GM23338 (cell line): ENCODE measurements around the gene DNM2. TPM values are rescaled to one million over a fixed set of nuclear protein-coding genes. Genes with fewer than 3 reads are reported as not detected.
"Not testable (repeated sequence)": the region's sequence is repeated elsewhere in the genome, so short reads cannot be mapped to it uniquely, and the experiment has no call there.

Experiments
- ATAC-seq: fragments of 200-7000 bp; cut with Tn5 transposase; 3 replicates; pipeline ENCODE4 v1.9.1; 2020
- DNase-seq: peaks from one replicate; pipeline ENCODE4 v3.0.0-alpha.2; 2015; ENCODE audit warnings: low spot score
- H2AFZ ChIP-seq: fragments of 200-600 bp; sonication (generic); 2 replicates; pipeline ENCODE4 v1.8.0; 2016; ENCODE audit warnings: antibody characterized with exemption, mild to moderate bottlenecking, moderate library complexity
- H3F3A ChIP-seq: fragments of 200-600 bp; sonication (generic); replicated peaks from 2 replicates; pipeline ENCODE4 v1.8.0; 2017; ENCODE audit warnings: antibody characterized with exemption, mixed run types, low read depth
- H3K27ac ChIP-seq: fragments of 200-600 bp; sonication (generic); 2 replicates; pipeline ENCODE4 v1.6.1; 2016; ENCODE audit warnings: low read depth
- H3K27me3 ChIP-seq: fragments of 200-600 bp; sonication (generic); 2 replicates; pipeline ENCODE4 v1.8.0; 2016; ENCODE audit warnings: mild to moderate bottlenecking, mixed run types, moderate library complexity; ENCODE audit not compliant: insufficient read depth
- H3K36me3 ChIP-seq: fragments of 200-600 bp; sonication (generic); 2 replicates; pipeline ENCODE4 v1.8.0; 2016; ENCODE audit warnings: mild to moderate bottlenecking; ENCODE audit not compliant: insufficient read depth
- H3K4me1 ChIP-seq: fragments of 200-600 bp; sonication (generic); 2 replicates; pipeline ENCODE4 v1.8.0; 2016; ENCODE audit warnings: mild to moderate bottlenecking, moderate library complexity; ENCODE audit not compliant: insufficient read depth
- H3K4me2 ChIP-seq: fragments of 200-600 bp; sonication (generic); 2 replicates; pipeline ENCODE4 v1.7.1; 2017; ENCODE audit warnings: mixed run types
- H3K4me3 ChIP-seq: fragments of 200-600 bp; sonication (generic); 2 replicates; pipeline ENCODE4 v1.6.1; 2016; ENCODE audit warnings: mixed run types
- H3K79me2 ChIP-seq: fragments of 200-600 bp; sonication (generic); replicated peaks from 2 replicates; pipeline ENCODE4 v1.8.0; 2017; ENCODE audit warnings: mild to moderate bottlenecking; ENCODE audit not compliant: insufficient read depth
- H3K9me2 ChIP-seq: fragments of 200-600 bp; sonication (generic); 2 replicates; pipeline ENCODE4 v1.8.0; 2017; ENCODE audit not compliant: insufficient read depth
- H4K20me1 ChIP-seq: fragments of 200-600 bp; sonication (generic); replicated peaks from 2 replicates; pipeline ENCODE4 v1.8.0; 2017; ENCODE audit warnings: mild to moderate bottlenecking; ENCODE audit not compliant: insufficient read depth
- H3K27ac Mint-ChIP-seq: 2 replicates; pipeline ENCODE4 v1.8.0; 2020; ENCODE audit warnings: inconsistent platforms, mild to moderate bottlenecking, moderate library complexity, mixed read lengths
- H3K27me3 Mint-ChIP-seq: 3 replicates; pipeline ENCODE4 v1.8.0; 2022; ENCODE audit warnings: low read depth, mild to moderate bottlenecking, moderate library complexity, mixed read lengths, inconsistent platforms; ENCODE audit not compliant: insufficient read depth, poor library complexity
- H3K36me3 Mint-ChIP-seq: 3 replicates; pipeline ENCODE4 v1.8.0; 2021; ENCODE audit warnings: low read depth, mild to moderate bottlenecking, inconsistent platforms, moderate library complexity, mixed read lengths
- H3K4me1 Mint-ChIP-seq: 3 replicates; pipeline ENCODE4 v1.8.0; 2020; ENCODE audit warnings: mild to moderate bottlenecking, inconsistent platforms, mixed read lengths
- H3K4me3 Mint-ChIP-seq: 3 replicates; pipeline ENCODE4 v1.8.0; 2021; ENCODE audit warnings: moderate library complexity, mild to moderate bottlenecking, inconsistent platforms, mixed read lengths
- H3K9me3 Mint-ChIP-seq: 3 replicates; pipeline ENCODE4 v1.8.0; 2020; ENCODE audit warnings: moderate library complexity, mild to moderate bottlenecking, inconsistent platforms, mixed read lengths
- CREB1 ChIP-seq: fragments of 250-450 bp; sonication (Bioruptor Pico); IDR thresholded peaks from 2 replicates; pipeline ENCODE4 v1.5.0; 2020; ENCODE audit warnings: low read depth, mild to moderate bottlenecking, moderate library complexity
- EZH2 ChIP-seq: fragments of 200-600 bp; sonication (generic); IDR thresholded peaks from one replicate; pipeline ENCODE4 v1.8.0; 2017; ENCODE audit warnings: antibody characterized with exemption, mild to moderate bottlenecking, low read depth; ENCODE audit not compliant: unreplicated experiment
- EZH2phosphoT487 ChIP-seq: fragments of 200-600 bp; sonication (generic); IDR thresholded peaks from one replicate; pipeline ENCODE4 v1.8.1; 2018; ENCODE audit warnings: antibody characterized with exemption; ENCODE audit not compliant: unreplicated experiment
- JUNB ChIP-seq: IDR thresholded peaks from one replicate; pipeline ENCODE4 v1.6.1; 2016; ENCODE audit warnings: antibody characterized with exemption; ENCODE audit not compliant: unreplicated experiment
- NANOG ChIP-seq: IDR thresholded peaks from 2 replicates; pipeline ENCODE4 v1.6.1; 2016; ENCODE audit warnings: antibody characterized with exemption, borderline replicate concordance
- POLR2AphosphoS5 ChIP-seq: IDR thresholded peaks from 2 replicates; pipeline ENCODE4 v1.6.1; 2016; ENCODE audit warnings: antibody characterized with exemption, low read depth
- STAT1 ChIP-seq: IDR thresholded peaks from one replicate; pipeline ENCODE4 v1.6.1; 2016; ENCODE audit warnings: antibody characterized with exemption; ENCODE audit not compliant: unreplicated experiment
- ZNF114 ChIP-seq: fragments of 250-450 bp; sonication (Bioruptor Pico); IDR thresholded peaks from 2 replicates; pipeline ENCODE4 v1.5.0; 2020; ENCODE audit warnings: mild to moderate bottlenecking, moderate library complexity
- ZNF331 ChIP-seq: fragments of 250-450 bp; sonication (Bioruptor Pico); IDR thresholded peaks from 2 replicates; pipeline ENCODE4 v1.5.0; 2020; ENCODE audit warnings: low read depth, mild to moderate bottlenecking, moderate library complexity
- polyA plus RNA-seq: library from polyadenylated mRNA; unstranded; fragments of >200 nt; fragmentation: Nextera tagmentation; extraction: Ambion mirVana; gene quantifications from 2 replicates; pipeline ENCODE4 v1.2.1, GENCODE V29; 2016
- total RNA-seq: library from RNA; depleted of rRNA; stranded (reverse); fragments of >200 nt; shearing (Covaris generic); gene quantifications from 2 replicates; pipeline ENCODE4 v1.2.3, GENCODE V29; 2014
- TF ChIP-seq, protein P1 (sequence below): IDR thresholded peaks from 2 replicates; pipeline ENCODE4 v1.6.1; 2016; ENCODE audit warnings: antibody characterized with exemption
- TF ChIP-seq, protein P2 (sequence below), 2 experiments: fragments of 200-600 bp in 1 of 2; sonication (generic) in 1 of 2; conservative IDR thresholded peaks; 2 replicates each; pipeline versions ENCODE4 v1.5.1 to v1.6.1; 2016 to 2017; ENCODE audit warnings: antibody characterized with exemption in 2 of 2, low read depth in 2 of 2, mild to moderate bottlenecking in 2 of 2, moderate library complexity in 1 of 2
- TF ChIP-seq, protein P3 (sequence below): IDR thresholded peaks from one replicate; pipeline ENCODE4 v1.6.1; 2018; ENCODE audit warnings: antibody characterized with exemption; ENCODE audit not compliant: unreplicated experiment

DNM2 gene
- total and polyA plus RNA-seq, 2 experiments from 2014 or later: 40.7 to 138 TPM

DNA sequence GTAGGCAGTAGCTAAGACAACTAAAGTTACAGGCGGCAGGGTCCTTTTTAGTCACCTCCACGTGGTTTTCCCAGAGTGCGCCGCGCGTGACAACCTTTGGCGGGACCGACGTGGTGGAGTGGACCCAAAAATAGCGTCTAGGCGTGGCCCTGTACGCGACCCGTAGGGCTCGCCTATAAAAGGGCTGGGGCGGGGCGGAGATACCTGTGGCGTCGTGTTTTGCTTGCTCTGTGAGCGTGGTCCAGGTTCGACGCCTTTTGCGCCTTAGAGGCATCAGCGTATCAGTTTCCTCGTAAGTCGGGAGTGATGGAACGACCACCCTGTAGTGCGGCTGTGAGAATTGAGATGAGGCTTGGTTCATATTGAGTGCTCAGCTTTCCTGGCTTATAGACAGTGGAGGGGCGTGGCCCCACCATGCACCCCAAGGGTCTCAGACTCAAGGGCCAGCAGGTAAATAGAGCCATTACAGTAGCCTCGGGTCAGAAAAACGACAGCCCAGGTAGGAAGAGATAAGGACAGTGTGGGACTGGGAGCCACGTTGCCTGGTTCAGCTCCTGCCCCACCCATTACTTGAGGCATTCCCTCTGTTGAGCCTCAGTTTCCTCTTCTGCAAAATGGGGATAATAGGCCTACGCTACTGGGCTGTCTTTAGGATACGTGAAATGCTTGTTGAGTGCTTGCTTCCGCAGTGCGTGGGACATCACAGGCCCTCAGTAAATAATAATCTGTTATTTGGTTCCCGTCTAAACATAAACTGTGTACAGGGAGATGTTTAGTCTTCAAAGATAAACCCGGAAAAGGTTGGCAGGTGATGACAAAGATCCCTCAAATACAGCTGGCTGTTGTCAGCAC, 118.8 kb downstream of the DNM2 start:
- peak overlapping the region; percentile 98 for H3K27ac ChIP-seq
- H3K9me2 ChIP-seq: peaks cover 6% of the 10 kb centered on the region
- no peak; the same call in 1 of the 2 replicates for TF ChIP-seq POLR2AphosphoS5
- TF ChIP-seq CREB1: peak; percentile 62; the same call in 1 of the 2 replicates
- peak overlapping the region; percentile 48; the same call in 1 of the 2 replicates for H2AFZ ChIP-seq
- Mint-ChIP-seq H3K27me3 (peaks cover 20% of the 10 kb centered on the region), H3K4me1 (no peaks in the 10 kb centered on the region), H3K36me3 (peaks cover 30% of the 10 kb centered on the region; the same call in 2 of the 3 replicates), H3K27ac (peak overlapping the region; percentile 100), H3K9me3 (peaks cover 40% of the 10 kb centered on the region), H3K4me3 (peak overlapping the region; percentile 91)
- H3K4me1 ChIP-seq: no peaks in the 10 kb centered on the region
- peak; percentile 3 for ATAC-seq
- H3K4me3 ChIP-seq: peak overlapping the region; percentile 66
- peaks cover 6% of the 10 kb centered on the region for H3K27me3 ChIP-seq
- DNase-seq: peak; percentile 83
- peaks cover 6% of the 10 kb centered on the region; the same call in 1 of the 2 replicates for H3F3A ChIP-seq
- H3K79me2 ChIP-seq: no peaks in the 10 kb centered on the region
- peak overlapping the region; percentile 74 for H3K4me2 ChIP-seq
- peaks cover 3% of the 10 kb centered on the region; the same call in 1 of the 2 replicates for H4K20me1 ChIP-seq
- 0 out of 2 replicates have a peak, but pooled peaks cover 3% of the 10 kb centered on the region for H3K36me3 ChIP-seq

DNA sequence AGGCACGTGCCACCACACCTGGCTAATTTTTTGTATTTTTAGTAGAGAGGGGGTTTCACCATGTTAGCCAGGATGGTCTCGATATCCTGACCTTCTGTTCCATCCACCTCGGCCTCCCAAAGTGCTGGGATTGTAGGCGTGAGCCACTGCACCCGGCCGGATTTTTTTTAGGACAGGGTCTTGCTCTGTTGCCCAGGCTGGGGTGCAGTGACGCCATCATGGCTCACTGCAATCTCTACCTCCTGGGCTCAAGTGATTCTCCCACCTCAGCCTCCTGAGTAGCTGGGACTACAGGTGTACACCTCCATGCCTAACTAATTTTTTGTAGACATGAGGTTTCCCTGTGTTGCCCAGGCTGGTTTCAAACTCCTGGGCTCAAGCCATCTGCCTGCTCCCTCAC, 119.8 kb downstream of the DNM2 start:
- ATAC-seq, H3K4me1 ChIP-seq, H3F3A ChIP-seq, H4K20me1 ChIP-seq, H3K27me3 ChIP-seq, DNase-seq, H3K4me2 ChIP-seq, H3K27ac ChIP-seq, H3K79me2 ChIP-seq, H2AFZ ChIP-seq, H3K4me1 Mint-ChIP-seq, H3K27ac Mint-ChIP-seq, H3K9me2 ChIP-seq, H3K36me3 ChIP-seq, H3K4me3 ChIP-seq, H3K4me3 Mint-ChIP-seq: not testable (repeated sequence)
- Mint-ChIP-seq H3K36me3 (peaks cover 28% of the 10 kb centered on the region; the same call in 2 of the 3 replicates), H3K27me3 (peaks cover 20% of the 10 kb centered on the region), H3K9me3 (peaks cover 42% of the 10 kb centered on the region)

DNA sequence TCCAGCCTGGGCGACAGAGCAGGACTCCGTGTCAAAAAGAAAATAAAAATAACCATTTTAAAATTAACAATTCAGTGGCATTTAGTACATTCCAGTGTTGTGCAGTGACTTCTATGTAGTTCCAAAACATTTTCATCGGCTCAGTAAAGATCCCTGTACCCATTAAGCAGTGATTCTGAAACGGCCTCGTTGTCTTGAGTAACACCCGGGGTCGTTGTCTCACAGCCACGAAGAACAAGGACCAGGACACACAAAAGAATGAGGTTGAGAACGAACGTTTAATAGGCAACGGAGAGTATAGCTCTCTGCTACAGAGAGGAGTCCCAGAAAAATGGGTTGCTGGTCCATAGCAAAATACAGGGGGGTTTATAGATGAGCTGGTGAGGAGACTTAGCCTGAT, 120.5 kb downstream of the DNM2 start:
- ATAC-seq (no peak), DNase-seq (no peak)
- Histone ChIP-seq H3F3A (peaks cover 6% of the 10 kb centered on the region; the same call in 1 of the 2 replicates), H3K4me1 (no peaks in the 10 kb centered on the region), H3K27ac (no peak overlapping the region), H3K27me3 (peaks cover 6% of the 10 kb centered on the region), H2AFZ (no peak overlapping the region), H3K4me3 (no peak overlapping the region), H4K20me1 (0 out of 2 replicates have a peak, but pooled peaks cover 3% of the 10 kb centered on the region), H3K79me2 (no peaks in the 10 kb centered on the region), H3K4me2 (no peak overlapping the region), H3K9me2 (peaks cover 6% of the 10 kb centered on the region), H3K36me3 (0 out of 2 replicates have a peak, but pooled peaks cover under 1% of the 10 kb centered on the region)
- Mint-ChIP-seq H3K4me1 (no peaks in the 10 kb centered on the region), H3K27me3 (peaks cover 20% of the 10 kb centered on the region), H3K4me3 (no peak overlapping the region), H3K36me3 (peaks cover 22% of the 10 kb centered on the region; the same call in 2 of the 3 replicates), H3K27ac (no peak overlapping the region), H3K9me3 (peaks cover 48% of the 10 kb centered on the region)
- TF ChIP-seq, protein P1, sequence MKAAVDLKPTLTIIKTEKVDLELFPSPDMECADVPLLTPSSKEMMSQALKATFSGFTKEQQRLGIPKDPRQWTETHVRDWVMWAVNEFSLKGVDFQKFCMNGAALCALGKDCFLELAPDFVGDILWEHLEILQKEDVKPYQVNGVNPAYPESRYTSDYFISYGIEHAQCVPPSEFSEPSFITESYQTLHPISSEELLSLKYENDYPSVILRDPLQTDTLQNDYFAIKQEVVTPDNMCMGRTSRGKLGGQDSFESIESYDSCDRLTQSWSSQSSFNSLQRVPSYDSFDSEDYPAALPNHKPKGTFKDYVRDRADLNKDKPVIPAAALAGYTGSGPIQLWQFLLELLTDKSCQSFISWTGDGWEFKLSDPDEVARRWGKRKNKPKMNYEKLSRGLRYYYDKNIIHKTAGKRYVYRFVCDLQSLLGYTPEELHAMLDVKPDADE: no peak
- TF ChIP-seq, protein P2, sequence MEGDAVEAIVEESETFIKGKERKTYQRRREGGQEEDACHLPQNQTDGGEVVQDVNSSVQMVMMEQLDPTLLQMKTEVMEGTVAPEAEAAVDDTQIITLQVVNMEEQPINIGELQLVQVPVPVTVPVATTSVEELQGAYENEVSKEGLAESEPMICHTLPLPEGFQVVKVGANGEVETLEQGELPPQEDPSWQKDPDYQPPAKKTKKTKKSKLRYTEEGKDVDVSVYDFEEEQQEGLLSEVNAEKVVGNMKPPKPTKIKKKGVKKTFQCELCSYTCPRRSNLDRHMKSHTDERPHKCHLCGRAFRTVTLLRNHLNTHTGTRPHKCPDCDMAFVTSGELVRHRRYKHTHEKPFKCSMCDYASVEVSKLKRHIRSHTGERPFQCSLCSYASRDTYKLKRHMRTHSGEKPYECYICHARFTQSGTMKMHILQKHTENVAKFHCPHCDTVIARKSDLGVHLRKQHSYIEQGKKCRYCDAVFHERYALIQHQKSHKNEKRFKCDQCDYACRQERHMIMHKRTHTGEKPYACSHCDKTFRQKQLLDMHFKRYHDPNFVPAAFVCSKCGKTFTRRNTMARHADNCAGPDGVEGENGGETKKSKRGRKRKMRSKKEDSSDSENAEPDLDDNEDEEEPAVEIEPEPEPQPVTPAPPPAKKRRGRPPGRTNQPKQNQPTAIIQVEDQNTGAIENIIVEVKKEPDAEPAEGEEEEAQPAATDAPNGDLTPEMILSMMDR (conservative IDR thresholded peaks at IDR 0.05; ENCODE audit: low read depth in 2 of 2): no peak
- TF ChIP-seq CREB1 (no peak), STAT1 (no peak), EZH2 (no peak), NANOG (no peak), JUNB (no peak), POLR2AphosphoS5 (no peak), ZNF331 (no peak), EZH2phosphoT487 (no peak), ZNF114 (CRISPR knock-in tag) (no peak)
- TF ChIP-seq, protein P3, sequence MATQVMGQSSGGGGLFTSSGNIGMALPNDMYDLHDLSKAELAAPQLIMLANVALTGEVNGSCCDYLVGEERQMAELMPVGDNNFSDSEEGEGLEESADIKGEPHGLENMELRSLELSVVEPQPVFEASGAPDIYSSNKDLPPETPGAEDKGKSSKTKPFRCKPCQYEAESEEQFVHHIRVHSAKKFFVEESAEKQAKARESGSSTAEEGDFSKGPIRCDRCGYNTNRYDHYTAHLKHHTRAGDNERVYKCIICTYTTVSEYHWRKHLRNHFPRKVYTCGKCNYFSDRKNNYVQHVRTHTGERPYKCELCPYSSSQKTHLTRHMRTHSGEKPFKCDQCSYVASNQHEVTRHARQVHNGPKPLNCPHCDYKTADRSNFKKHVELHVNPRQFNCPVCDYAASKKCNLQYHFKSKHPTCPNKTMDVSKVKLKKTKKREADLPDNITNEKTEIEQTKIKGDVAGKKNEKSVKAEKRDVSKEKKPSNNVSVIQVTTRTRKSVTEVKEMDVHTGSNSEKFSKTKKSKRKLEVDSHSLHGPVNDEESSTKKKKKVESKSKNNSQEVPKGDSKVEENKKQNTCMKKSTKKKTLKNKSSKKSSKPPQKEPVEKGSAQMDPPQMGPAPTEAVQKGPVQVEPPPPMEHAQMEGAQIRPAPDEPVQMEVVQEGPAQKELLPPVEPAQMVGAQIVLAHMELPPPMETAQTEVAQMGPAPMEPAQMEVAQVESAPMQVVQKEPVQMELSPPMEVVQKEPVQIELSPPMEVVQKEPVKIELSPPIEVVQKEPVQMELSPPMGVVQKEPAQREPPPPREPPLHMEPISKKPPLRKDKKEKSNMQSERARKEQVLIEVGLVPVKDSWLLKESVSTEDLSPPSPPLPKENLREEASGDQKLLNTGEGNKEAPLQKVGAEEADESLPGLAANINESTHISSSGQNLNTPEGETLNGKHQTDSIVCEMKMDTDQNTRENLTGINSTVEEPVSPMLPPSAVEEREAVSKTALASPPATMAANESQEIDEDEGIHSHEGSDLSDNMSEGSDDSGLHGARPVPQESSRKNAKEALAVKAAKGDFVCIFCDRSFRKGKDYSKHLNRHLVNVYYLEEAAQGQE: no peak
